ENCODE measurements around the gene ROCK2.

- TF ChIP-seq CTCF (conservative IDR thresholded peaks at IDR 0.05) (no peak), ZFX (IDR thresholded peaks at IDR 0.05) (no peak)
Measured at GRCh38 chr2:11264007-11264406, 80.4 kb downstream of the ROCK2 start.

Data from C4-2B (cell line).